ENCODE measurements around the gene RHOBTB1. TPM values are rescaled to one million over a fixed set of nuclear protein-coding genes. Genes with fewer than 3 reads are reported as not detected.
A peak's percentile ranks its signal among the peaks of the same experiment; 100 is the strongest.

The RHOBTB1 gene

GRCh38 chr10:60820093-60820754 is 123.8 kb downstream of the RHOBTB1 start:
- Histone ChIP-seq H3K4ac (ENCODE audit: low read length) (no peak overlapping the region), H3K27ac (replicated peaks; ENCODE audit: low read length) (no peak overlapping the region), H3K4me3 (ENCODE audit: low read length in 2 of 2) (no peak overlapping the region), H3K9me3 (replicated peaks in 1 of 2; ENCODE audit: control insufficient read depth in 2 of 2, insufficient read depth in 1 of 2, low read depth in 1 of 2, low read length in 2 of 2) (peaks cover 0 to 3% of the 10 kb centered on the region in 2 donors), H3K79me1 (ENCODE audit: low read depth, low read length) (no peaks in the 10 kb centered on the region), H2BK120ac (ENCODE audit: low read depth, low read length) (no peak overlapping the region), H3K9ac (ENCODE audit: low read depth, low read length, poor library complexity) (no peak overlapping the region), H4K91ac (ENCODE audit: low read depth, low read length, poor library complexity) (no peak overlapping the region), H3K27me3 (ENCODE audit: control insufficient read depth in 3 of 3, insufficient read depth in 3 of 3, low read depth in 1 of 3, low read length in 3 of 3) (no peaks in the 10 kb centered on the region), H2BK12ac (ENCODE audit: low read length) (no peak overlapping the region), H3K4me2 (ENCODE audit: insufficient read depth, low read length, poor library complexity, severe bottlenecking) (no peak overlapping the region), H3K18ac (ENCODE audit: low read length) (no peak overlapping the region), H2BK5ac (ENCODE audit: low read length) (no peak overlapping the region), H3K23ac (ENCODE audit: low read depth, low read length, poor library complexity) (no peak overlapping the region), H2AK5ac (ENCODE audit: low read depth, low read length) (no peak overlapping the region), H2BK15ac (ENCODE audit: low read length) (no peak overlapping the region), H4K8ac (ENCODE audit: low read depth, low read length) (no peak overlapping the region), H3K36me3 (replicated peaks in 1 of 2; ENCODE audit: control insufficient read depth in 2 of 2, insufficient read depth in 2 of 2, low read length in 2 of 2) (no peaks in the 10 kb centered on the region), H3K14ac (ENCODE audit: low read length) (no peak overlapping the region), H3K4me1 (ENCODE audit: control insufficient read depth in 2 of 2, insufficient read depth in 1 of 2, low read depth in 1 of 2, low read length in 2 of 2) (peaks cover 0 to 20% of the 10 kb centered on the region in 2 donors), H2AFZ (ENCODE audit: low read length) (peak overlapping the region; percentile 68)
- no peak for DNase-seq (ENCODE audit: low spot score)
- no CpG with 5 or more reads among the region's 6 CpGs for WGBS, 2 donors (ENCODE audit: extremely low coverage in 2 of 2, insufficient read length in 2 of 2, insufficient replicate concordance in 1 of 2)

Small RNAs within 50 kb of the gene (small RNA-seq; reads per million reads assigned to genes)
- not detected for gene RNU2-72P (ENCODE audit: insufficient read depth)

Measured in neuronal stem cell (in vitro differentiated cells).